CD8-positive, alpha-beta memory T cell (primary cell): ENCODE data around the gene DGLUCY. TPM values are rescaled to one million over a fixed set of nuclear protein-coding genes. Genes with fewer than 3 reads are reported as not detected.
"Not testable (repeated sequence)": the region's sequence is repeated elsewhere in the genome, so short reads cannot be mapped to it uniquely, and the experiment has no call there.

ENCODE experiments used
- CTCF ChIA-PET: fragments of 350-600 bp; sonication (Branson Sonifier 250); formaldehyde crosslinking; loops from one replicate; lab custom pipeline; 2021; ENCODE audit warnings: antibody characterized with exemption; lab: Charles Lee
- POLR2A ChIA-PET: fragments of 350-600 bp; sonication (Branson Sonifier 250); formaldehyde crosslinking; loops from one replicate; lab custom pipeline; 2021; ENCODE audit warnings: antibody characterized with exemption; lab: Charles Lee
- DNase-seq, 5 donors: peaks; one replicate each; pipeline versions ENCODE4 v3.0.0 to v3.0.0-alpha.2; 2020 to 2022; ENCODE audit warnings: mixed read lengths in 1 of 5
- H3K27ac ChIP-seq: one replicate; pipeline ENCODE4 v1.7.0; 2013; ENCODE audit warnings: low read depth, mild to moderate bottlenecking, low read length, moderate library complexity
- H3K27me3 ChIP-seq: 2 replicates; pipeline ENCODE4 v1.7.0; 2013; ENCODE audit warnings: low read length, mild to moderate bottlenecking; ENCODE audit not compliant: insufficient read depth, poor library complexity, severe bottlenecking
- H3K36me3 ChIP-seq: 2 replicates; pipeline ENCODE4 v1.7.0; 2013; ENCODE audit warnings: mild to moderate bottlenecking, low read length, moderate library complexity; ENCODE audit not compliant: insufficient read depth
- H3K4me1 ChIP-seq: 2 replicates; pipeline ENCODE4 v1.7.0; 2013; ENCODE audit warnings: mild to moderate bottlenecking, low read length, moderate library complexity; ENCODE audit not compliant: insufficient read depth
- H3K4me3 ChIP-seq: 2 replicates; pipeline ENCODE4 v1.7.0; 2013; ENCODE audit warnings: mild to moderate bottlenecking, low read length
- H3K9me3 ChIP-seq: 2 replicates; pipeline ENCODE4 v1.7.0; 2013; ENCODE audit warnings: mild to moderate bottlenecking, low read length
- H3K27ac Mint-ChIP-seq, 8 donors: one replicate each; pipeline ENCODE4 v1.8.0; 2020 to 2021; ENCODE audit warnings: mixed read lengths in 8 of 8, mild to moderate bottlenecking in 6 of 8, inconsistent platforms in 3 of 8, moderate library complexity in 3 of 8
- H3K27me3 Mint-ChIP-seq, 2 donors: one replicate each; pipeline ENCODE4 v1.8.0; 2020 to 2021; ENCODE audit warnings: mixed read lengths in 2 of 2, mild to moderate bottlenecking in 1 of 2, moderate library complexity in 1 of 2
- H3K36me3 Mint-ChIP-seq, 3 donors: one replicate each; pipeline ENCODE4 v1.8.0; 2020 to 2021; ENCODE audit warnings: mixed read lengths in 3 of 3, inconsistent platforms in 1 of 3, mild to moderate bottlenecking in 1 of 3
- H3K4me1 Mint-ChIP-seq, 3 donors: one replicate each; pipeline ENCODE4 v1.8.0; 2020 to 2021; ENCODE audit warnings: mixed read lengths in 3 of 3, inconsistent platforms in 1 of 3, mild to moderate bottlenecking in 1 of 3
- H3K4me3 Mint-ChIP-seq, 7 donors: one replicate each; pipeline ENCODE4 v1.8.0; 2020 to 2021; ENCODE audit warnings: mixed read lengths in 7 of 7, mild to moderate bottlenecking in 6 of 7, moderate library complexity in 4 of 7, inconsistent platforms in 2 of 7
- H3K9me3 Mint-ChIP-seq, 5 donors: one replicate each; pipeline ENCODE4 v1.8.0; 2020 to 2022; ENCODE audit warnings: mixed read lengths in 5 of 5, mild to moderate bottlenecking in 3 of 5, moderate library complexity in 2 of 5, inconsistent platforms in 1 of 5
- polyA plus RNA-seq: library from polyadenylated mRNA; unstranded; fragments of 300-500 nt; fragmentation: Illumina TruSeq; gene quantifications from one replicate; pipeline ENCODE4 v1.2.3, GENCODE V29; 2021
- total RNA-seq, 2 experiments: library from RNA; stranded (reverse); gene quantifications; one replicate each; pipeline ENCODE4 v1.2.3, GENCODE V29; 2021

Gene DGLUCY
- total and polyA plus RNA-seq, 3 experiments from 2014 or later, result 45.3 to 55.5 (median 48.7) TPM

GRCh38 chr14:91149462-91149861 is 35.6 kb downstream of the DGLUCY start:
- Histone ChIP-seq H3K4me1 (peaks cover 3% of the 10 kb centered on the region), H3K4me3 (no peak overlapping the region), H3K27ac (no peak overlapping the region), H3K36me3 (no peaks in the 10 kb centered on the region), H3K27me3 (no peaks in the 10 kb centered on the region), H3K9me3 (no peaks in the 10 kb centered on the region)
- Mint-ChIP-seq H3K36me3 (peaks cover 0 to 58% (median 6%) of the 10 kb centered on the region in 3 donors), H3K27ac (no peak overlapping the region), H3K4me1 (peaks cover 20 to 27% (median 27%) of the 10 kb centered on the region in 3 donors), H3K9me3 (no peaks in the 10 kb centered on the region), H3K27me3 (no peaks in the 10 kb centered on the region), H3K4me3 (no peak overlapping the region)
- POLR2A ChIA-PET, result no interaction called here
- no peak for DNase-seq
- CTCF ChIA-PET, result interaction anchor here (0.6 to 1.3 kb wide), 4 partner anchors 10 to 247 kb away, joined by 3 to 4 read pairs (median 3); no protein-coding TSS in a partner anchor

DNA sequence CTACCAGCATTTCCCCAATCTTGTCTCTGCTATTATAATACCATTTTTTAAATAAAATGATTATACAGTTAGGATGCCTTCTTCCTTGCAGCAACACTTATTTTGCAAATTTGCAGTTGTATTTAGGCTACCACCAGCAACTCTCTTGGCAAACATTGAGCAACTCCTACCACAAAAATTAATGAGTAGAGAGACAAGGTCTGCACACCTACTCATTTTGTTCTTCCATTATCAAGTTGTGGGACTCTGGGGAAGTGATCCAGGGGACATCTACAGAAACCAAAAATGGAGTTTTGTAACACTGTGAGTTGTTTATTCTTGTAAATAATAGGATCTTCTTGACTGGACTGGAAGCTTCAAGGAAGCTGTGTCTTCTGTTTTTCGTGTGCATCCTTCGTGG is 38.6 kb downstream of the DGLUCY start:
- Mint-ChIP-seq H3K36me3 (peaks cover 0 to 45% (median 10%) of the 10 kb centered on the region in 3 donors), H3K27me3 (no peaks in the 10 kb centered on the region), H3K4me3 (no peak overlapping the region), H3K4me1 (peaks cover 16 to 30% (median 23%) of the 10 kb centered on the region in 3 donors), H3K9me3 (no peaks in the 10 kb centered on the region), H3K27ac (peak overlapping the region in 3 of 8 donors; percentile 19 to 70 (median 54))
- H3K9me3 ChIP-seq, result no peaks in the 10 kb centered on the region
- peaks cover under 1% of the 10 kb centered on the region for H3K36me3 ChIP-seq
- DNase-seq, result no peak
- H3K27ac ChIP-seq, result no peak overlapping the region
- POLR2A ChIA-PET, result no interaction called here
- no peaks in the 10 kb centered on the region for H3K4me1 ChIP-seq
- H3K27me3 ChIP-seq, result no peaks in the 10 kb centered on the region
- no peak overlapping the region for H3K4me3 ChIP-seq
- CTCF ChIA-PET, result no interaction called here

DNA sequence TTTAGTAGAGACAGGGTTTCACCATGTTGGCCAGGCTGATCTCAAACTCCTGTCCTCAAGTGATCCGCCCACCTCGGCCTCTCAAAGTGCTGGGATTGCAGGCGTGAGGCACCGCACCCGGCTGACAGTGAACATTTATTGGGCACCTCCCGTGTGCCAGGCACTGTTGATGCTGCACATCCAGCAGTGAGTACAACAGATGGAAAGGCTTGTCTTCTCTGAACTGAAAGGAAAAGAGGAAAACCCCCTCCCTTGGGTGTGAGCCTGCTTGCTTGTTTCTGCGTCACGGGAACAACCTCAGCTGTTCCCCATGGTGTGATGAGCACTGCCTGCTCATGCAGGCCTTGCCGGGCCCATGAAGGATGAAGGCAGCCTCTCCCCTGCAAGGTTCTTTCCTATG is 39.5 kb downstream of the DGLUCY start:
- ChIA-PET CTCF (interaction anchor here (0.8 kb wide), 1 partner anchor 93 kb away, joined by 3 read pairs; the partner anchor contains the start of gene RPS6KA5), POLR2A (no interaction called here)
- Mint-ChIP-seq H3K27ac (peak overlapping the region in 3 of 8 donors; percentile 32 to 70 (median 42)), H3K36me3 (peaks cover 0 to 49% (median 8%) of the 10 kb centered on the region in 3 donors), H3K27me3 (no peaks in the 10 kb centered on the region), H3K9me3 (no peaks in the 10 kb centered on the region), H3K4me1 (peaks cover 16 to 30% (median 23%) of the 10 kb centered on the region in 3 donors), H3K4me3 (no peak overlapping the region)
- no peak overlapping the region for H3K4me3 ChIP-seq
- no peaks in the 10 kb centered on the region for H3K27me3 ChIP-seq
- no peak for DNase-seq
- H3K36me3 ChIP-seq, result peaks cover 9% of the 10 kb centered on the region
- no peak overlapping the region for H3K27ac ChIP-seq
- H3K4me1 ChIP-seq, result no peaks in the 10 kb centered on the region
- H3K9me3 ChIP-seq, result no peaks in the 10 kb centered on the region

DNA sequence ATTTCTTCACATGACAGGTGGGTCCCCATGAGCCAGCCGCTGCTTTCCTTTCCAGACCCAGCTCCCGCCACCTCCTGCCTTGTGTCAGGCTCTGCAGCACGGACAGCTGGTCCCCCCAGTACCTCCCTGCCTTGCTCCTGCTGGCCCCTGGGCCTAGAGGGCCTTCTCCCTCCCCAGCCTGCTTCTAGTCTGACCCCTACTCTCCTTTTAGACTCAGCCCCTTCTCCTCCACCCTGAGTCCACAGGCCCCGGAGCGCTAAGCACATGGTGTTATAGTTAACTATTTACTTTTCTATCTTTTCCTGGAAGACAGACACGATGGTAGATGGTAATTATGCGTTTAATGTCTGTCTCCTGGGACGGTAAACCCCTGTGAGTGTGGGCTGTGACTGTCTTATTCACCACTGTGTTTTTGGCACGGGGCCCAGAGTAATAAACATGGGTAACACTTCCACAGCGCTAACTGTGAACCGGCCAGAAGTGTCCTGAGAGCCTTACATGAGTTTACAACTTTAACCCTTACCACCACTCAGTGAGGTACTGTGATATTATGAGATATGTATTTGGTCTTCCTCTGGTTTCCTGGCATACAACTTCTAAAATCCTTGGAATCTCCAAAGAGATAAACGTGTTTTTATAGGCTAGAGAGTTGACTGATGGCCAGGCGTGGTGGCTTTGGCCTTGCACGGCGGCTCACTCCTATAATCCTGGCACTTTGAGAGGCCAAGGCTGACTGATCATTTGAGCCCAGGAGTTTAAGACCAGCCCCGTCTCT is 41.2 kb downstream of the DGLUCY start:
- peaks cover 0 to 55% (median 10%) of the 10 kb centered on the region in 3 donors for H3K36me3 Mint-ChIP-seq
- no peaks in the 10 kb centered on the region for H3K27me3 ChIP-seq
- peaks cover 18% of the 10 kb centered on the region for H3K36me3 ChIP-seq
- H3K4me3 ChIP-seq, result no peak overlapping the region
- H3K4me3 Mint-ChIP-seq, result peak overlapping the region in 2 of 7 donors; percentile 7 to 65
- H3K27ac ChIP-seq, result no peak overlapping the region
- H3K9me3 Mint-ChIP-seq, result no peaks in the 10 kb centered on the region
- H3K4me1 Mint-ChIP-seq, result peaks cover 16 to 30% (median 23%) of the 10 kb centered on the region in 3 donors
- H3K4me1 ChIP-seq, result no peaks in the 10 kb centered on the region
- H3K27me3 Mint-ChIP-seq, result no peaks in the 10 kb centered on the region
- POLR2A ChIA-PET, result no interaction called here
- DNase-seq, result peak in 3 of 5 donors; percentile 13 to 58 (median 28)
- H3K9me3 ChIP-seq, result no peaks in the 10 kb centered on the region
- H3K27ac Mint-ChIP-seq, result peak overlapping the region in 7 of 8 donors; percentile 3 to 87 (median 70)
- CTCF ChIA-PET, result interaction anchor here (0.7 kb wide), 1 partner anchor 844 kb away, joined by 3 read pairs; no protein-coding TSS in a partner anchor

GRCh38 chr14:91155626-91156089 is 41.8 kb downstream of the DGLUCY start:
- Histone ChIP-seq H3K9me3 (no peaks in the 10 kb centered on the region), H3K4me1 (no peaks in the 10 kb centered on the region), H3K27ac (no peak overlapping the region), H3K27me3 (no peaks in the 10 kb centered on the region), H3K4me3 (no peak overlapping the region), H3K36me3 (peaks cover 20% of the 10 kb centered on the region)
- no peak for DNase-seq
- Mint-ChIP-seq H3K36me3 (peaks cover 0 to 61% (median 14%) of the 10 kb centered on the region in 3 donors), H3K27me3 (no peaks in the 10 kb centered on the region), H3K4me3 (no peak overlapping the region), H3K4me1 (peaks cover 16 to 30% (median 23%) of the 10 kb centered on the region in 3 donors), H3K9me3 (no peaks in the 10 kb centered on the region), H3K27ac (peak overlapping the region in 3 of 8 donors; percentile 3 to 78 (median 23))
- ChIA-PET POLR2A (no interaction called here), CTCF (interaction anchor here (0.7 kb wide), 1 partner anchor 844 kb away, joined by 3 read pairs; no protein-coding TSS in a partner anchor)

- Mint-ChIP-seq H3K36me3 (peaks cover 0 to 64% (median 14%) of the 10 kb centered on the region in 3 donors), H3K4me1 (peaks cover 14 to 30% (median 23%) of the 10 kb centered on the region in 3 donors), H3K27ac (peak overlapping the region in 1 of 8 donors; percentile 48)
- H3K4me3 ChIP-seq, H3K27me3 ChIP-seq, H3K9me3 Mint-ChIP-seq, H3K4me1 ChIP-seq, H3K9me3 ChIP-seq, H3K27me3 Mint-ChIP-seq, DNase-seq, H3K27ac ChIP-seq, POLR2A ChIA-PET, H3K4me3 Mint-ChIP-seq: not testable (repeated sequence)
- peaks cover 25% of the 10 kb centered on the region for H3K36me3 ChIP-seq
- CTCF ChIA-PET, result interaction anchor here (1.0 kb wide), 1 partner anchor 10 kb away, joined by 4 read pairs; no protein-coding TSS in a partner anchor
Observed at GRCh38 chr14:91156142-91156666, 42.3 kb downstream of the DGLUCY start.

DNA sequence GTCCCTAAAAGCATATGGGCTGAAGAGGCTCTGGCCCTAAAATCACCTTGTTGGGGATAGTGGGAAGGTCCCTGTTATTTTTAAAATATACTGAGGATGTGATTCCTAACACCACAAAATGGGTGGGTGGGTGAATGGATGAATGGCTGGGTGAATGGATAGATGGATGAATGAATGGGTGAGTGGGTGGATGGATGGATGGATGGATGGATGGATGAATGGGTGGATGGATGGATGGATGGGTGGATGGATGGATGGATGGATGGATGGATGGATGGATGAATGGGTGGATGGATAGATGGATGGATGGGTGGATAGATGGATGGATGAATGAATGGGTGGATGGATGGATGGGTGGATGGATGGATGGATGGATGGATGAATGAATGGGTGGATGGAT is 43.0 kb downstream of the DGLUCY start:
- peak overlapping the region in 1 of 8 donors; percentile 48 for H3K27ac Mint-ChIP-seq
- H3K9me3 Mint-ChIP-seq, H3K27me3 ChIP-seq, POLR2A ChIA-PET, H3K27me3 Mint-ChIP-seq, H3K9me3 ChIP-seq, DNase-seq, H3K27ac ChIP-seq, H3K4me3 Mint-ChIP-seq, H3K4me3 ChIP-seq, H3K4me1 ChIP-seq: not testable (repeated sequence)
- H3K36me3 ChIP-seq, result peaks cover 31% of the 10 kb centered on the region
- H3K36me3 Mint-ChIP-seq, result peaks cover 3 to 69% (median 18%) of the 10 kb centered on the region in 3 donors
- CTCF ChIA-PET, result interaction anchor here (1.0 to 1.7 kb wide), 2 partner anchors 11 to 96 kb away, joined by 4 read pairs; partner anchors contain the start of gene RPS6KA5
- peaks cover 14 to 30% (median 23%) of the 10 kb centered on the region in 3 donors for H3K4me1 Mint-ChIP-seq
